NCI-H69 (cell line): ENCODE data around the gene TNC.

Source experiments
- DNase-seq: peaks from one replicate; lab custom pipeline; 2025; lab: John Stamatoyannopoulos, UW

TNC gene

GRCh38 chr9:115010874-115011273, 107.1 kb downstream of the TNC start:
- peak; percentile 32 for DNase-seq

- peak; percentile 19 for DNase-seq
Observed at GRCh38 chr9:115008536-115009270, 109.3 kb downstream of the TNC start.

- DNase-seq = no peak
Observed at GRCh38 chr9:115006660-115007059, 111.3 kb downstream of the TNC start.

GRCh38 chr9:115005322-115005721, 112.6 kb downstream of the TNC start:
- DNase-seq = no peak

- no peak for DNase-seq
Observed at GRCh38 chr9:115004545-115004944, 113.4 kb downstream of the TNC start.

- DNase-seq = no peak
Observed at GRCh38 chr9:115002371-115003120, 115.4 kb downstream of the TNC start.

GRCh38 chr9:115000217-115000639, 117.7 kb downstream of the TNC start:
- no peak for DNase-seq

GRCh38 chr9:114998326-114998725, 119.6 kb downstream of the TNC start:
- no peak for DNase-seq

GRCh38 chr9:114995681-114996221, 122.2 kb downstream of the TNC start:
- DNase-seq = no peak

- DNase-seq = no peak
Observed at GRCh38 chr9:114994768-114995167, 123.2 kb downstream of the TNC start.

- DNase-seq = no peak
Observed at GRCh38 chr9:114991861-114992260, 126.1 kb downstream of the TNC start.

- DNase-seq = no peak
Observed at GRCh38 chr9:114990901-114991300, 127.1 kb downstream of the TNC start.

- no peak for DNase-seq
Observed at GRCh38 chr9:114989600-114990410, 128.2 kb downstream of the TNC start.

- DNase-seq = no peak
Observed at GRCh38 chr9:114988962-114989599, 128.9 kb downstream of the TNC start.

GRCh38 chr9:114987116-114987515, 130.8 kb downstream of the TNC start:
- DNase-seq = no peak

- no peak for DNase-seq
Observed at GRCh38 chr9:114985959-114986501, 131.9 kb downstream of the TNC start.

GRCh38 chr9:114981063-114981462, 136.9 kb downstream of the TNC start:
- DNase-seq = no peak

GRCh38 chr9:114973216-114973615, 144.7 kb downstream of the TNC start:
- no peak for DNase-seq

- DNase-seq = no peak
Observed at GRCh38 chr9:114972510-114973136, 145.3 kb downstream of the TNC start.
